SK-N-MC (cell line): ENCODE results near the gene BLM.

Experiments
- EZH2 ChIP-seq: fragments of 200-600 bp; sonication (generic); IDR thresholded peaks from one replicate; pipeline ENCODE4 v1.6.1; 2017; ENCODE audit warnings: antibody characterized with exemption
- POLR2AphosphoS5 ChIP-seq: IDR thresholded peaks from 2 replicates; pipeline ENCODE4 v1.6.1; 2012; ENCODE audit warnings: mild to moderate bottlenecking, low read depth, low read length, borderline replicate concordance

DNA sequence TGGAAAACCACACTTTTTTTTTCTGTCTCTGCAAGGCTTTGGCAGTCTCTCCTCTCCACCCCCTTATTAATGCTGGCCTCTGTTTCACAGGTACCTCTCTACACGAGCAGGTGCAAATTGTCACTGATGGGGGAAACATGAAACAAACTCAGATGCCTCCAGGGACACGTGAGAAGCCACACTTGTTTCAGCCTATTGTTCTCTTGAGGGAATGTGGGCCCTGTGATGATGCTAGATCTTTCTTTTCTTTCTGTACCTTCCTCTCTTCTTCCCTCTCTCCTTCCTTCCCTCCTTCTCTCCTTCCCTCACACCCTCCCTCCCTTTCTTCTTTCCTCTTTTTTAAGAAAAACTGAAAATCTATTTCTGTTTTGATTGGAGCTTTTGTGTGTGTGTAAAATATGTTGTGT, 5.7 kb upstream of the BLM start:
- TF ChIP-seq POLR2AphosphoS5, result no peak
- TF ChIP-seq EZH2, result no peak
